ENCODE results near the gene CATSPERD. TPM values are rescaled to one million over a fixed set of nuclear protein-coding genes. Genes with fewer than 3 reads are reported as not detected.

The CATSPERD gene
- polyA plus RNA-seq, 1 donor = not detected

GRCh38 chr19:5806905-5807304 lies 86.5 kb downstream of the CATSPERD start:
- no peak for DNase-seq

GRCh38 chr19:5808120-5808816 lies 87.8 kb downstream of the CATSPERD start:
- no peak for DNase-seq

- no peak for DNase-seq
Measured at GRCh38 chr19:5809053-5809452, 88.6 kb downstream of the CATSPERD start.

DNA sequence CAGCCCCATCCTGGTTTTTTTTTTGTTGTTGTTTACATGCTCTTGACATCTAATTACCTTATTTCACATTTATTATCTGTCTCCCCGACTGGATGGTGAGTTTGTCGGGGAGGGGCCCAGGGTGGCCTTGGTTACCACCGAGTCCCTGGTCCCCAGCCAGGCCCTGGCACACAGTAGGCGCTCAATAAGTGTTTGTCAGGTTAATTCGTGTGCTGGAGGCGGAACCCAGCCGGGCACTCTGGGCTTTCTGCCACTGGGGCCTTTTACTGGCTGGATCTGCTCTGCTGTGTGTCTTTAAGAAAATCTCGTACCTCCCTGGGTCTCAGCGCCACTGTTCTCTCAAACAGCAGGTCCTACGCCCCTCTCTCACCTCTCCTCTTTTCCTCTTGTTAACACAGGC lies 89.0 kb downstream of the CATSPERD start:
- no peak for DNase-seq

DNA sequence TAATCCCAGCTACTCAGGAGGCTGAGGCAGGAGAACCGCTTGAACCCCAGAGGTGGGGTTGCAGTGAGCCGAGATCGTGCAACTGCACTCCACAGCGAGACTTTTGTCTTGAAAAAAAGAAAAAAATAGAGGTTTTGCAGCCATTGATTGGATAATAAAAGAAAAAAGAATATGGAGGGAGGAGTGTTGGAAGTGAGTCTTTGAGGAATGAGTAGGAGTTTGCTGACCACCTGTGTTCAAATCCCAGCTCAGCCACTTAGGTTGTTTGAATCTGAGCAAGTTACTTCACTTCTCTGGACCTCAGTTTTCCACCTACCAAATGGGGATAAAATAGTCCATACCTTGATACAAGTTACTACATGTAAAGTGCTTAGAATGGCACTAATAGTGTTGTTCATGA lies 90.7 kb downstream of the CATSPERD start:
- DNase-seq = no peak

DNA sequence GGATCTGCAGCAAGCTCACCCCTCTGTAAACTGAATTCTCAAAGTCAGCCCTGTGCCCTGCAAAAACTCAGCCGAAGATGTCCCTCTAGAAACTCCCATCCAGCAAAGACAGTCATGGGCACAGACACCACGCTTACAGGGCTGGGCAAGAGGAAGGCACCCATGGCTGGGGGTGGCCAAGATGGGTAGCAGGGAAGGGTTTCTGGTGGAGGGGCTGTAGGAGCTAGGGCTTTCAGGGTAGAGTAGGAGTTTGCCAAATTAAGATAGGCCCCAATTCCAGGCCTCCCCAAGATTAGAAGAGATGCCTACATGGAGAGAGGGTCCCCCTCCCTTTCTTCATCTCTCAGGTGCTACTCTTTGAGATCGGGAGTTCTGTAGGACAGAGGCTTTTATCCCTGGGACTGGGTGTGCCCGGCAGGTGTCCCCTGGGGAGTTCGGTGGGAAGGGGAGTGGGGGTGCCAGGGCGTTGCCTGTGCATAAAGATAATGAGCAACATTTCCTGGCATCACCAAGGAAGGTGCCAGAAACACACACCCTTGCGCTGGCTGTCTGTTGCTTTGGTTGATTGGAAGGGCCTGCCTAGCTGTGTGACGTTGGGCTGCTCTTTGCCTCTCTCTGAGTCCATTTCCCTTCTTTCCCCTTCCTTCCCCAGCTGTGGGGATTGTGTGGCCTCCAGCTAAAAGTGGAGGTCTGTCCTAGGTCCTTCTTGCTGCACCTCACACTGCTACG lies 93.8 kb downstream of the CATSPERD start:
- DNase-seq = no peak

GRCh38 chr19:5814852-5815246 lies 94.4 kb downstream of the CATSPERD start:
- no peak for DNase-seq

DNA sequence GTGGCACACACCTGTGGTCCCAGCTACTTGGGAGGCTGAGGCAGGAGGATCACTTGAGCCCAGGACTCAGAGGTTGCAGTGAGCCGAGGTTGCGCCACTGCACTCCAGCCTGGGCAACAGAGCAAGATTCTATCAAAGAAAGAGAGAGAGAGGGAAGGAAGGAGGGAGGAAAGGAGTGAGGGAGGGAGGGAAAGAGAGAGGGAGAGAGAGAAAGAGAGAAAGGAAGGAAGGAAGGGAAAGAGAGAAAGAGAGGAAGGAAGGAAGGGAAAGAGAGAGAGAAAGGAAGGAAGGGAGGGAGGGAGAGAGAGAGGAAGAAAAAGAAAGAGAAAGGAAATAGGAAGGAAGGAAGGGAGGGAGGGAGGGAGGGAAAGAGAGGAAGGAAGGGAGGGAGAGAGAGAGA lies 96.8 kb downstream of the CATSPERD start:
- DNase-seq = no peak

DNA sequence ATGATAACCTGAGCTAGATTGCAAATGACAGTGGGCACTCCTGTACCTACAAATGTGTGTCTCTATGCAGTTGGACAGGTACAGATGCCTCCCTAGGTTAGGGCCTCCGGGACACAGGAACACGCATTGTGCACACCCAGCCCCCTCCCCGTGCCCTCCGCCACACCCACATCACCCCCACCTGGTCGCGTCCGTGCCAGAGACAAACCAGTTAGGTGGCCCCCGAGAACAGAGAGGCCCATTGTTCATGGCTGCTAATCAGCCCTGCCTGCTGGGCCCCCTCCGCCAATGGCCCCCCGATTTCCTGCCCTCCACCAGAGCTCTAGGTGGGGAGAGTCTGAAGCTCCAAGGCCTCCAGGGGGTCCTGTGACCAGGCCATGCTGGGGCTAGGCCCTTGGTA lies 98.2 kb downstream of the CATSPERD start:
- DNase-seq = no peak

GRCh38 chr19:5820785-5821184 lies 100.3 kb downstream of the CATSPERD start:
- DNase-seq = no peak

- no peak for DNase-seq
Measured at GRCh38 chr19:5821521-5822180, 101.2 kb downstream of the CATSPERD start.

DNA sequence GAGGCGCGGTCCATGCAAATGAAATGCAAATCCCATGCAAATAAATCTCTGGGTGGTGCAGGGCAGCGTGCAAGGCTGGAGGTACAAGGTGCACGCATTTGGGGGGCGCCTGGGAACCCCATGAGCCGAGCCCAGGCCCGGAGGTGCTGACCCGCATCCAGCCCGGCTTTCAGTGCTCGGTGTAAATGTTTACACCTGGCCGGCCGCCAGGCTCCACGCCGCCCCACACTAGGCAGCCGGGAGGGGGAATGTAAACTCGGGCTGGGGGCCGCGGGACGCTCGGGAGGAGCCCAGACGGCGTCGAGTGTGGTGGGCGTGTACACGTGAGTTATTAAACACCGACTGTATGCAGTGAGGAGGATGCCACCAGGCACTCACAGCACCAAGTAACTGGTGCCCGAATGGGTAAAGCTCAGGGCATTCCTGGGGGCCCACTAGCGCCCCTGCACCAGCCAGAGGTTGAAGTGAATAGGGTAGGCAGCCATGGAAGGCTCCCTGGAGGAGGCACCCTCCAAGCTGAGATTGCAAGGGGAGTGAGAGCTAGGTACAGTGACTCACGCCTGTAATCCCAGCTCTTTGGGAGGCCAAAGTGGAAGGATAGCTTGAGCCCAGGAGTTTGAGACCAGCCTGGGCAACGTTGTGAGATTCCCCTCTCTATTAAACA lies 101.9 kb downstream of the CATSPERD start:
- DNase-seq = no peak

- no peak for DNase-seq
Measured at GRCh38 chr19:5823579-5824281, 103.3 kb downstream of the CATSPERD start.

GRCh38 chr19:5824751-5825150 lies 104.3 kb downstream of the CATSPERD start:
- no peak for DNase-seq

GRCh38 chr19:5825178-5825577 lies 104.7 kb downstream of the CATSPERD start:
- DNase-seq = no peak

DNA sequence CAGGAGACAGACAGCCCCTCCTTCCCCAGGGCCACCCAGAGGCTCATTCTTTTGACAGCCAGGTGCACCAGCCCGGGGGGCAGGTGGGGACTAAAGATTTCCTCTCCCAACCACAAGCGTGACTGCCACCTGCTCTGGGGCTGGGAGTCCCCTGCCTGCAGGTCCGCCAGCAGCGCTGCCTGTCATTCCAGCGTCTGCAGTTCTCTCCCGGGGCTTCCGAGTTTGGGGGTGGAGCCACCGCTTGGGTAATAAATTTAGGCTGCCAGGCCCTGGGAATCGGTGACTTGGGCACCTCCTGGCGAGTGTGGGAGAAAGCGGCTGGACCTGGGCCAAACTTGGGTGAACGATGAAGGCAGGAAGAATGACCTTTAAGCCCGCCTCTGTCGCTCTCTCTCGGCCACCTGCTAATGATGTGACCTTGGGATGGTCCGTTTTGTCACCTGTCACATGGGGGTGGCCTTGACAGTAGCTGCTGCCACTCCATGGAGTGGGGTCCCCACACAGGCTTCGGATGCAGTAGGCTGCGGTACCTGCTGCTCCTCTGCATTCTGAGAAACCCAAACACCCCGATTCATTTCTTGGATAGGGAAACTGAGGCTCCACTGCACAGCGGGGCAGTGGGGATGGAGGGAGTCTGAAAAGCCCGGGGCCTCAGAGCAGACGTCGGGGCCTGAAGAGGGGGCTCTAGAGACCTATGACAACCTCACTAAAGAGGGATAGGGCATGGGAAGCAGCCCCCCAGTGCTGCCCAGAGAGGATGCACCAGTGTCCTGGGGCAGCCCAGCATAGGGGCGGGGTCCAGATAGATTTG lies 106.3 kb downstream of the CATSPERD start:
- DNase-seq = no peak

DNA sequence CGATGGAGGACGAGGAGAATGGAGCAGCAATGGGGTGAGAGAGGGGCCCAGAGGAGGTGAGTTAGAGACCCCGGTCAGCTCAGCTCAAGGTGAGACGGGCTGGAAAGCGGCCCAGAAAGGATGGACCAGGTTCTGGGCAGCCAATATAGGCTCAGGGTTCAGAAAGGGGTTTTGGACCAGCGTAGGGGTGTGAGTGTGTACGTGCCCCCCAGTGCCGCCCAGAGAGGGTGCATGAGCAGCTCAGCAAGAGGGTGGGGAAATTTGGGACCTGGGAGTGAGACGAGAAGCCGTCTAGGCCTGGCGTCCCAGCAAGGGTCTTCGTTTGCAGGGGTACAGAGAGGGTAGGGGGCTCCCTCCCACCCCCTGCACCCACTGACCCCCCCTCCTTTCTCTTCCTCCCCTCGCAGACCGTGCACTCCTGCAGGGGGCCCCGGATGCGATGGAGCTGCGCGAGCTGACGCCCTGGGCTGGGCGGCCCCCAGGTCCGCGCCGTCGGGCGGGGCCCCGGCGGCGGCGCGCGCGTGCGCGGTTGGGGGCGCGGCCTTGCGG lies 107.0 kb downstream of the CATSPERD start:
- DNase-seq = no peak

GRCh38 chr19:5827891-5828660 lies 107.6 kb downstream of the CATSPERD start:
- DNase-seq = peak; percentile 97

Data from hindlimb muscle (tissue), 1 donor.